CD4-positive, alpha-beta T cell (primary cell): Measurements from ENCODE around the gene RPL26. TPM values are rescaled to one million over a fixed set of nuclear protein-coding genes. Genes with fewer than 3 reads are reported as not detected.

Source experiments
- ATAC-seq: fragments of 200-7000 bp; cut with Tn5 transposase; one replicate; pipeline ENCODE4 v1.10.0; 2022; ENCODE audit warnings: mild to moderate bottlenecking; ENCODE audit not compliant: poor library complexity
- CTCF ChIA-PET: fragments of 350-600 bp; sonication (Branson Sonifier 250); formaldehyde crosslinking; loops from one replicate; lab custom pipeline; 2021; ENCODE audit warnings: antibody characterized with exemption, inconsistent platforms; lab: Charles Lee
- POLR2A ChIA-PET: fragments of 350-600 bp; sonication (Branson Sonifier 250); formaldehyde crosslinking; loops from one replicate; lab custom pipeline; 2021; ENCODE audit warnings: antibody characterized with exemption, inconsistent platforms; lab: Charles Lee
- DNase-seq, 14 experiments: peaks; one replicate each; pipeline ENCODE4 v3.0.0-alpha.2; 2013 to 2020; ENCODE audit warnings: mixed read lengths in 2 of 14
- H3K27ac ChIP-seq, 2 donors: one replicate each; pipeline versions ENCODE4 v1.5.1 to v1.7.0; 2013; ENCODE audit warnings: low read length in 2 of 2, low read depth in 1 of 2, mild to moderate bottlenecking in 1 of 2
- H3K27me3 ChIP-seq, 2 experiments: 1 replicate in 1 of 2; 2 replicates in 1 of 2; pipeline versions ENCODE4 v1.6.1 to v1.7.0; 2013; ENCODE audit warnings: low read length in 2 of 2, control low read depth in 1 of 2, mild to moderate bottlenecking in 1 of 2, moderate library complexity in 1 of 2; ENCODE audit not compliant: insufficient read depth in 2 of 2, control insufficient read depth in 1 of 2
- H3K36me3 ChIP-seq: one replicate; pipeline ENCODE4 v1.6.1; 2013; ENCODE audit warnings: low read length, control low read depth; ENCODE audit not compliant: insufficient read depth
- H3K4me1 ChIP-seq: one replicate; pipeline ENCODE4 v1.6.1; 2013; ENCODE audit warnings: low read length, control low read depth; ENCODE audit not compliant: insufficient read depth
- H3K4me3 ChIP-seq: one replicate; pipeline ENCODE4 v1.5.1; 2013; ENCODE audit warnings: mild to moderate bottlenecking, low read length, moderate library complexity
- H3K9me3 ChIP-seq, 2 experiments: 1 replicate in 1 of 2; 2 replicates in 1 of 2; pipeline versions ENCODE4 v1.6.1 to v1.7.0; 2013; ENCODE audit warnings: low read length in 2 of 2, mild to moderate bottlenecking in 2 of 2, control low read depth in 1 of 2, moderate library complexity in 1 of 2; ENCODE audit not compliant: control insufficient read depth in 1 of 2, insufficient read depth in 1 of 2
- H3K27ac Mint-ChIP-seq: one replicate; pipeline ENCODE4 v1.8.0; 2020; ENCODE audit warnings: mixed read lengths
- H3K27me3 Mint-ChIP-seq: one replicate; pipeline ENCODE4 v1.8.0; 2021; ENCODE audit warnings: mixed read lengths
- H3K36me3 Mint-ChIP-seq: one replicate; pipeline ENCODE4 v1.8.0; 2021; ENCODE audit warnings: low read depth, mixed read lengths
- H3K4me1 Mint-ChIP-seq: one replicate; pipeline ENCODE4 v1.8.0; 2021; ENCODE audit warnings: low read depth, mixed read lengths
- H3K4me3 Mint-ChIP-seq: one replicate; pipeline ENCODE4 v1.8.0; 2020; ENCODE audit warnings: mild to moderate bottlenecking, mixed read lengths
- H3K9me3 Mint-ChIP-seq: one replicate; pipeline ENCODE4 v1.8.0; 2020; ENCODE audit warnings: mixed read lengths
- CTCF ChIP-seq: fragments of 200-600 bp; IDR thresholded peaks from one replicate; pipeline ENCODE4 v1.8.0; 2022; ENCODE audit warnings: antibody characterized with exemption, mild to moderate bottlenecking
- intact Hi-C, 2 experiments: fragments of 100-400 bp; cut with DNase I in 1 of 2; cut with micrococcal nuclease in 1 of 2; formaldehyde crosslinking; loops; one replicate each; pipeline versions ENCODE4 v1.15.1 to v1.9.0; 2023 to 2025; cut with DNase I, micrococcal nuclease
- total RNA-seq, 174 experiments: library from RNA in 2 of 174; stranded (reverse) in 2 of 174; gene quantifications; one replicate each; pipeline ENCODE4 v1.2.3 and lab custom pipeline; 2021 to 2026

RPL26 gene
- total RNA-seq, 2 experiments from 2014 or later: 2,959 to 3,104 TPM

GRCh38 chr17:8338753-8339140, 44.2 kb downstream of the RPL26 start:
- H3K4me3 Mint-ChIP-seq: no peak overlapping the region
- H3K36me3 Mint-ChIP-seq: no peaks in the 10 kb centered on the region
- DNase-seq (no peak), ATAC-seq (no peak)
- H3K4me1 Mint-ChIP-seq: peaks cover 12% of the 10 kb centered on the region
- no peak for TF ChIP-seq CTCF
- intact Hi-C loops: no loop called here
- CTCF ChIA-PET: no interaction called here
- peaks cover 11% of the 10 kb centered on the region for H3K27me3 Mint-ChIP-seq
- Histone ChIP-seq H3K27me3 (no peaks in the 10 kb centered on the region), H3K27ac (no peak overlapping the region), H3K4me1 (peaks cover 5% of the 10 kb centered on the region), H3K4me3 (no peak overlapping the region), H3K9me3 (no peaks in the 10 kb centered on the region), H3K36me3 (no peaks in the 10 kb centered on the region)
- POLR2A ChIA-PET: interaction anchor here (1.7 kb wide), 1 partner anchor 10 kb away, joined by 3 read pairs; no protein-coding TSS in a partner anchor
- H3K27ac Mint-ChIP-seq: no peak overlapping the region
- no peaks in the 10 kb centered on the region for H3K9me3 Mint-ChIP-seq

GRCh38 chr17:8337802-8338752, 44.9 kb downstream of the RPL26 start:
- Histone ChIP-seq H3K27me3 (no peaks in the 10 kb centered on the region), H3K4me1 (peaks cover 5% of the 10 kb centered on the region), H3K4me3 (no peak overlapping the region), H3K27ac (no peak overlapping the region), H3K9me3 (no peaks in the 10 kb centered on the region), H3K36me3 (no peaks in the 10 kb centered on the region)
- Mint-ChIP-seq H3K27me3 (peaks cover 11% of the 10 kb centered on the region), H3K4me1 (peaks cover 12% of the 10 kb centered on the region), H3K9me3 (no peaks in the 10 kb centered on the region), H3K36me3 (no peaks in the 10 kb centered on the region), H3K4me3 (peak overlapping the region; percentile 6), H3K27ac (no peak overlapping the region)
- intact Hi-C loops: no loop called here
- DNase-seq: peak in 2 of 14 experiments; percentile 44 to 49
- CTCF ChIA-PET: no interaction called here
- no peak for ATAC-seq
- no peak for TF ChIP-seq CTCF
- POLR2A ChIA-PET: interaction anchor here (1.7 kb wide), 1 partner anchor 9 kb away, joined by 3 read pairs; no protein-coding TSS in a partner anchor

- peaks cover 3 to 7% of the 10 kb centered on the region in 2 experiments for H3K27me3 ChIP-seq
- H3K36me3 Mint-ChIP-seq: no peaks in the 10 kb centered on the region
- no peaks in the 10 kb centered on the region for H3K9me3 Mint-ChIP-seq
- intact Hi-C loops: no loop called here
- ChIA-PET CTCF (no interaction called here), POLR2A (no interaction called here)
- H3K27ac ChIP-seq: no peak overlapping the region
- TF ChIP-seq CTCF: no peak
- DNase-seq (no peak), ATAC-seq (no peak)
- peaks cover 5% of the 10 kb centered on the region for H3K4me1 ChIP-seq
- H3K4me3 Mint-ChIP-seq: no peak overlapping the region
- peaks cover 33% of the 10 kb centered on the region for H3K27me3 Mint-ChIP-seq
- no peak overlapping the region for H3K27ac Mint-ChIP-seq
- no peaks in the 10 kb centered on the region for H3K9me3 ChIP-seq
- H3K4me1 Mint-ChIP-seq: peaks cover 7% of the 10 kb centered on the region
- H3K36me3 ChIP-seq: no peaks in the 10 kb centered on the region
- no peak overlapping the region for H3K4me3 ChIP-seq
Observed at GRCh38 chr17:8333281-8333680, 49.7 kb downstream of the RPL26 start.
